DOHH2 (cell line): Measurements from ENCODE around the gene KIF13A.

Experiments used
- H3F3A ChIP-seq: fragments of 200-600 bp; sonication (generic), shearing (Covaris generic); 2 replicates; pipeline ENCODE4 v1.6.0; 2016; ENCODE audit warnings: antibody characterized with exemption, mild to moderate bottlenecking; ENCODE audit not compliant: control insufficient read depth, insufficient read depth
- H3K27ac ChIP-seq: fragments of 200-600 bp; sonication (generic); 2 replicates; pipeline ENCODE4 v1.5.1; 2014; ENCODE audit warnings: low read depth, mild to moderate bottlenecking, low read length, moderate library complexity
- H3K27me3 ChIP-seq: fragments of 200-600 bp; sonication (generic); 2 replicates; pipeline ENCODE4 v1.6.1; 2014; ENCODE audit warnings: mild to moderate bottlenecking, low read length, mixed read lengths; ENCODE audit not compliant: control insufficient read depth
- H3K36me3 ChIP-seq: fragments of 200-600 bp; sonication (generic); 2 replicates; pipeline ENCODE4 v1.6.1; 2014; ENCODE audit warnings: mild to moderate bottlenecking, low read length, moderate library complexity, mixed read lengths; ENCODE audit not compliant: control insufficient read depth
- H3K4me1 ChIP-seq: fragments of 200-600 bp; sonication (generic); 2 replicates; pipeline ENCODE4 v1.6.1; 2014; ENCODE audit warnings: mild to moderate bottlenecking, low read length, mixed read lengths; ENCODE audit not compliant: control insufficient read depth
- H3K4me2 ChIP-seq: fragments of 200-600 bp; sonication (generic); 2 replicates; pipeline ENCODE4 v1.6.0; 2014; ENCODE audit warnings: mild to moderate bottlenecking, low read length, moderate library complexity
- H3K4me3 ChIP-seq: fragments of 200-600 bp; sonication (generic); 2 replicates; pipeline ENCODE4 v1.5.1; 2014; ENCODE audit warnings: mild to moderate bottlenecking, low read length, mixed read lengths
- H3K79me2 ChIP-seq: fragments of 200-600 bp; sonication (generic); 2 replicates; pipeline ENCODE4 v1.6.1; 2014; ENCODE audit warnings: mild to moderate bottlenecking, low read length, mixed read lengths; ENCODE audit not compliant: control insufficient read depth
- H3K9me2 ChIP-seq: fragments of 200-600 bp; sonication (generic); replicated peaks from 2 replicates; pipeline ENCODE4 v1.6.1; 2014; ENCODE audit warnings: mild to moderate bottlenecking, low read length, mixed read lengths; ENCODE audit not compliant: control insufficient read depth
- H3K9me3 ChIP-seq: fragments of 200-600 bp; sonication (generic); 2 replicates; pipeline ENCODE4 v1.6.1; 2014; ENCODE audit warnings: antibody characterized with exemption, low read length, mixed read lengths; ENCODE audit not compliant: control insufficient read depth, insufficient read depth
- H4K20me1 ChIP-seq: fragments of 200-600 bp; sonication (generic); 2 replicates; pipeline ENCODE4 v1.6.0; 2014; ENCODE audit warnings: low read depth, mild to moderate bottlenecking, antibody characterized with exemption, low read length, moderate library complexity; ENCODE audit not compliant: control insufficient read depth, insufficient read depth
- EZH2phosphoT487 ChIP-seq: fragments of 200-600 bp; sonication (generic); IDR thresholded peaks from 2 replicates; pipeline ENCODE4 v1.6.1; 2017; ENCODE audit warnings: borderline replicate concordance, mild to moderate bottlenecking, antibody characterized with exemption, low read length, moderate library complexity, mixed read lengths
- TF ChIP-seq, protein P1 (sequence below): fragments of 200-600 bp; sonication (generic); IDR thresholded peaks from one replicate; pipeline ENCODE4 v1.5.1; 2014; ENCODE audit warnings: antibody characterized with exemption, mild to moderate bottlenecking, low read depth, low read length; ENCODE audit not compliant: poor library complexity, severe bottlenecking

The KIF13A gene

DNA sequence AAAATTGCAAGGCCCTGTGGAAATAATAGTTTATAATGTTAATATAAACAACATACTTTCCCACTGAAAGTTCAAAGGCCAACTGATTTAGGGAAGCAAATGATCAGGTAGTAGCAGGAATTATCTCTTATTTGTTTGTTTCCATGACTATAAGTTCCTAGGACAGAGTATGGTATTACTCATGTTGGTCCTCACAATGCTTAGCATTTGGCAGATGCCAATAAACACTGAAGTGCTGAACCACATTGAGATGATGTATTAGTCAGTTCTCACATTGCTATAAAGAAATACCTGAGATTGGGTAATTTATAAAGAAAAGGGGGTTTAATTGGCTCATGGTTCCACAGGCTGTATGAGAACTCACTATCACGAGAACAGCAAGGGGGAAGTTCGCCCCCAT lies 151.1 kb downstream of the KIF13A start:
- H3K9me3 ChIP-seq: no peaks in the 10 kb centered on the region

DNA sequence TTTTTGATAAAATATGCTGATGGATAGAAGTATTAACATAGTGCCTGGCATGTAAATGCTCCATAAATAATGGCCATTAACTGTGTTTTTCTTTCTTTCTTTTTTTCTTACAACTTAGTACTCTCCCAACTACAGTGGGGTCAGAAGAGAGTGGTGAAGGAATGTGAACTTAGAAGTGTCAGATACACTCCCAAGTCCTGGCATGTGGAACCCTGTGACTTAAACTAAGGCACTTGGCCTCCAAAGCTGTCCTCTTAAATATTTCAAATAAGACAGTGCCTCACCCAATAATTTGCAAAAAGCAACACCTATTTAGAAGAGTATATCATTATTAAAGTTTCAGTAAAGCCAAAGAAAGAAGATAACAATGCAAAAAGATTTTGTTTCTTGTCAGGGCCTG lies 151.7 kb downstream of the KIF13A start:
- Histone ChIP-seq H3K27me3 (no peaks in the 10 kb centered on the region), H4K20me1 (no peaks in the 10 kb centered on the region), H3K4me3 (no peak overlapping the region), H3K27ac (no peak overlapping the region), H3K4me1 (no peaks in the 10 kb centered on the region), H3K9me3 (no peaks in the 10 kb centered on the region), H3K79me2 (no peaks in the 10 kb centered on the region), H3K4me2 (no peak overlapping the region), H3K9me2 (no peaks in the 10 kb centered on the region), H3F3A (no peaks in the 10 kb centered on the region), H3K36me3 (no peaks in the 10 kb centered on the region)
- TF ChIP-seq, protein P1, sequence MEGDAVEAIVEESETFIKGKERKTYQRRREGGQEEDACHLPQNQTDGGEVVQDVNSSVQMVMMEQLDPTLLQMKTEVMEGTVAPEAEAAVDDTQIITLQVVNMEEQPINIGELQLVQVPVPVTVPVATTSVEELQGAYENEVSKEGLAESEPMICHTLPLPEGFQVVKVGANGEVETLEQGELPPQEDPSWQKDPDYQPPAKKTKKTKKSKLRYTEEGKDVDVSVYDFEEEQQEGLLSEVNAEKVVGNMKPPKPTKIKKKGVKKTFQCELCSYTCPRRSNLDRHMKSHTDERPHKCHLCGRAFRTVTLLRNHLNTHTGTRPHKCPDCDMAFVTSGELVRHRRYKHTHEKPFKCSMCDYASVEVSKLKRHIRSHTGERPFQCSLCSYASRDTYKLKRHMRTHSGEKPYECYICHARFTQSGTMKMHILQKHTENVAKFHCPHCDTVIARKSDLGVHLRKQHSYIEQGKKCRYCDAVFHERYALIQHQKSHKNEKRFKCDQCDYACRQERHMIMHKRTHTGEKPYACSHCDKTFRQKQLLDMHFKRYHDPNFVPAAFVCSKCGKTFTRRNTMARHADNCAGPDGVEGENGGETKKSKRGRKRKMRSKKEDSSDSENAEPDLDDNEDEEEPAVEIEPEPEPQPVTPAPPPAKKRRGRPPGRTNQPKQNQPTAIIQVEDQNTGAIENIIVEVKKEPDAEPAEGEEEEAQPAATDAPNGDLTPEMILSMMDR: no peak
- no peak for TF ChIP-seq EZH2phosphoT487

More for the DNA sequence above, 151.1 kb downstream of the KIF13A start:
- Histone ChIP-seq H3K36me3 (no peaks in the 10 kb centered on the region), H3K4me2 (no peak overlapping the region), H4K20me1 (no peaks in the 10 kb centered on the region), H3K9me2 (no peaks in the 10 kb centered on the region), H3K79me2 (no peaks in the 10 kb centered on the region), H3K4me3 (no peak overlapping the region), H3K4me1 (no peaks in the 10 kb centered on the region), H3F3A (no peaks in the 10 kb centered on the region), H3K27me3 (no peaks in the 10 kb centered on the region), H3K27ac (no peak overlapping the region)
- TF ChIP-seq EZH2phosphoT487: no peak
- TF ChIP-seq, protein P1: no peak

DNA sequence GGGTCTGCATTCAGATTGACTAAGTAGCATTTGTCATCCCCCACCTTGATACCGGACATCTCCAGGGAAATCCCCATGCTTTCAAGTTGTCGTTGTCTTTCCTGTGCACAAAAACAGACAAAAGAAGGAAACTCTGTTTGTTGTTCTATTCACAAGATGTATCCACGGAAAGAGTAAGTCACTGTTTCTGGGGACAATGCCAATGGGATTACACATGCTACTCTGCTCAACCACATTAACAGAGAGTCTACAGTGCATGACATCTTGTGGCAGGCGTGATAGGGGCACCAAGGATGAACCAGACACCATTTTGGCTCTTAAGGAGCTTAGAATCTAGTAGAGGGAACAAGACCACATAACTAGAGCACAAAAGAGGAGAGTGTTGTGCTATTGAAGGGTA lies 156.3 kb downstream of the KIF13A start:
- Histone ChIP-seq H3K79me2 (no peaks in the 10 kb centered on the region), H4K20me1 (no peaks in the 10 kb centered on the region), H3K9me2 (no peaks in the 10 kb centered on the region), H3K4me3 (no peak overlapping the region), H3K27me3 (no peaks in the 10 kb centered on the region), H3K27ac (no peak overlapping the region), H3K4me1 (no peaks in the 10 kb centered on the region), H3F3A (no peaks in the 10 kb centered on the region), H3K36me3 (no peaks in the 10 kb centered on the region), H3K9me3 (no peaks in the 10 kb centered on the region), H3K4me2 (no peak overlapping the region)
- TF ChIP-seq EZH2phosphoT487: no peak

DNA sequence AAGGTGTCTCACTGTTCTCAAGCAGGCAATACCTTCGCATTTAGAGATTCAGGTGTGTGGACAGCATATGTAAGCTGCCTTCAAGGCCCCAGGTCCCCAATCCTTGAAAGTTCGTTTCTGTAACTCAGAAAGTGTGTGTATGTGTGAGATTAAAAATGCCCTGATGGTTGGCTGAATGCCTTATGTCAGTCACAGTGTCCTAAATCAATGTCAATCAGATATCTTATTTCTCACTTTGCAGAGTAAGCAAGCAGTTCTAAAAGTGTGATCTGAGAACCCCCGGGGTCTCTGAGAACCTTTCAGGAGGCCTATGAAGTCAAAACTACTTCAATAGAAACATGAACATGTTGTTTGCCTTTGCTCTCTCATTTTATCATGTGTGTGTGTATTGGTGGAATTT lies 157.5 kb downstream of the KIF13A start:
- Histone ChIP-seq H3K36me3 (no peaks in the 10 kb centered on the region), H4K20me1 (no peaks in the 10 kb centered on the region)
- TF ChIP-seq, protein P1: no peak
- TF ChIP-seq EZH2phosphoT487: no peak

More for the DNA sequence above, 157.5 kb downstream of the KIF13A start:
- no peak overlapping the region for H3K27ac ChIP-seq
- H3K4me3 ChIP-seq: no peak overlapping the region
- no peak overlapping the region for H3K4me2 ChIP-seq
- no peaks in the 10 kb centered on the region for H3F3A ChIP-seq
- no peaks in the 10 kb centered on the region for H3K9me2 ChIP-seq
- no peaks in the 10 kb centered on the region for H3K9me3 ChIP-seq
- no peaks in the 10 kb centered on the region for H3K27me3 ChIP-seq
- H3K4me1 ChIP-seq: no peaks in the 10 kb centered on the region
- H3K79me2 ChIP-seq: no peaks in the 10 kb centered on the region
